HepG2 (cell line): ENCODE measurements around the gene CMPK2. TPM values are rescaled to one million over a fixed set of nuclear protein-coding genes. Genes with fewer than 3 reads are reported as not detected.

ENCODE experiments used
- ATAC-seq: fragments of 200-7000 bp; cut with Tn5 transposase; 3 replicates; pipeline ENCODE4 v1.9.1; 2020; ENCODE audit warnings: mild to moderate bottlenecking, moderate library complexity
- BruUV-seq: library from RNA; stranded (reverse); fragments of 400-500 nt; replicated peaks from 2 replicates; lab custom pipeline; 2021; lab: Mats Ljungman, UMichigan
- CTCF ChIA-PET: fragments of 300-600 bp; formaldehyde crosslinking; extraction: SDS; loops from one replicate; lab custom pipeline; 2021; ENCODE audit warnings: low total read pairs, inconsistent platforms, low intra/inter-chr PET ratio; lab: Yijun Ruan, JAX
- POLR2A ChIA-PET: fragments of 350-600 bp; sonication (Branson Sonifier 250); formaldehyde crosslinking; loops from one replicate; lab custom pipeline; 2020; ENCODE audit warnings: antibody characterized with exemption, inconsistent platforms; lab: Yijun Ruan, JAX
- DNase-seq: peaks from one replicate; pipeline ENCODE4 v3.0.0-alpha.2; 2015; ENCODE audit warnings: low spot score
- FAIRE-seq: peaks from 3 replicates; lab custom pipeline; 2011; peaks lifted over from hg19 to GRCh38; lab: Jason Lieb, UNC
- H2AFZ ChIP-seq: one replicate; pipeline ENCODE4 v1.6.1; 2011; ENCODE audit warnings: low read length, inconsistent platforms
- H3K27ac ChIP-seq: fragments of 300-600 bp; 3 replicates; pipeline ENCODE4 v1.8.0; 2011; ENCODE audit warnings: mixed run types, mild to moderate bottlenecking, mixed read lengths, low read length, inconsistent platforms; ENCODE audit not compliant: insufficient read depth; ENCODE audit errors: extremely low read length
- H3K27me3 ChIP-seq, 2 experiments: fragments of 200-600 bp in 1 of 2; 2 replicates in 1 of 2; 3 replicates in 1 of 2; pipeline versions ENCODE4 v1.6.0 to v1.8.0; 2011; ENCODE audit warnings: low read length in 2 of 2, mild to moderate bottlenecking in 2 of 2, moderate library complexity in 2 of 2, inconsistent platforms in 1 of 2; ENCODE audit not compliant: insufficient read depth in 2 of 2, control insufficient read depth in 1 of 2
- H3K36me3 ChIP-seq, 2 experiments: fragments of 200-600 bp in 1 of 2; replicated peaks in 1 of 2; 2 replicates in 1 of 2; 3 replicates in 1 of 2; pipeline versions ENCODE4 v1.5.1 to v1.8.0; 2011; ENCODE audit warnings: low read length in 2 of 2, inconsistent platforms in 1 of 2; ENCODE audit not compliant: insufficient read depth in 2 of 2, control insufficient read depth in 1 of 2
- H3K4me1 ChIP-seq: 2 replicates; pipeline ENCODE4 v1.5.1; 2012; ENCODE audit warnings: low read length, inconsistent platforms; ENCODE audit not compliant: insufficient read depth
- H3K4me2 ChIP-seq: 2 replicates; pipeline ENCODE4 v1.6.0; 2011; ENCODE audit warnings: low read depth, low read length, inconsistent platforms
- H3K4me3 ChIP-seq, 3 experiments: fragments of 200-600 bp in 1 of 3; sonication (generic), shearing (Covaris generic) in 1 of 3; replicated peaks in 1 of 3; 2 replicates each; pipeline ENCODE4 v1.5.1; 2011 to 2016; ENCODE audit warnings: low read length in 3 of 3, inconsistent platforms in 2 of 3, low read depth in 2 of 3, mild to moderate bottlenecking in 2 of 3, control low read depth in 1 of 3, mixed read lengths in 1 of 3; ENCODE audit not compliant: insufficient read depth in 1 of 3
- H3K79me2 ChIP-seq: one replicate; pipeline ENCODE4 v1.6.1; 2011; ENCODE audit warnings: low read length, inconsistent platforms; ENCODE audit not compliant: insufficient read depth
- H3K9ac ChIP-seq: 2 replicates; pipeline ENCODE4 v1.6.0; 2011; ENCODE audit warnings: mild to moderate bottlenecking, low read depth, low read length, inconsistent platforms; ENCODE audit not compliant: insufficient read depth
- H3K9me3 ChIP-seq: 2 replicates; pipeline ENCODE4 v1.5.1; 2012; ENCODE audit warnings: mild to moderate bottlenecking, low read length
- H4K20me1 ChIP-seq: 2 replicates; pipeline ENCODE4 v1.6.0; 2011; ENCODE audit warnings: inconsistent platforms, mild to moderate bottlenecking, low read length, moderate library complexity; ENCODE audit not compliant: insufficient read depth
- ATF7 ChIP-seq, 2 experiments: fragments of 450-650 bp in 1 of 2; sonication (generic) in 1 of 2; formaldehyde crosslinking in 1 of 2; IDR thresholded peaks; 2 replicates each; pipeline versions ENCODE4 v1.4.0 to v1.6.1; 2016 to 2020; ENCODE audit warnings: antibody characterized with exemption in 1 of 2, mild to moderate bottlenecking in 1 of 2, missing genetic modification reagents in 1 of 2
- MAFF ChIP-seq: IDR thresholded peaks from 2 replicates; pipeline ENCODE4 v1.6.1; 2011; ENCODE audit warnings: low read depth, low read length, improper control_type of control experiment
- MAFK ChIP-seq, 2 experiments: IDR thresholded peaks in 1 of 2; conservative IDR thresholded peaks in 1 of 2; 2 replicates each; pipeline ENCODE4 v1.6.1; 2011; ENCODE audit warnings: improper control_type of control experiment in 2 of 2, low read length in 2 of 2
- PRPF4 ChIP-seq: fragments of 200-400 bp; formaldehyde crosslinking; IDR thresholded peaks from 2 replicates; pipeline ENCODE4 v1.6.1; 2016; ENCODE audit warnings: low read length, low read depth; ENCODE audit not compliant: poor library complexity, severe bottlenecking
- SOX13 ChIP-seq, 3 experiments: fragments of 450-650 bp in 1 of 3; sonication (generic) in 1 of 3; formaldehyde crosslinking in 1 of 3; IDR thresholded peaks in 2 of 3; conservative IDR thresholded peaks in 1 of 3; 2 replicates each; pipeline versions ENCODE4 v1.5.0 to v1.6.1; 2016 to 2020; ENCODE audit warnings: antibody characterized with exemption in 1 of 3, mild to moderate bottlenecking in 1 of 3, missing compliant biosample characterization in 1 of 3, missing genetic modification reagents in 1 of 3, moderate library complexity in 1 of 3
- U2AF1 ChIP-seq: fragments of 200-400 bp; formaldehyde crosslinking; optimal IDR thresholded peaks from 2 replicates; pipeline ENCODE3; 2017; ENCODE audit warnings: mild to moderate bottlenecking, low read depth, low read length
- WGBS: methylation state at CpG from one replicate; pipeline ENCODE4 v1.1.6; 2017; ENCODE audit warnings: low lambda C conversion rate; 5-methylcytosine and 5-hydroxymethylcytosine counted together
- in situ Hi-C: cut with HindIII; loops from 2 replicates; pipeline ENCODE4 v1.10.0; 2017; ENCODE audit warnings: low pct_unique_long_range_greater_than_20kb; ENCODE audit not compliant: extremely low pct_ligation_motif_present
- intact Hi-C: fragments of 100-400 bp; cut with micrococcal nuclease; formaldehyde crosslinking; loops from one replicate; pipeline ENCODE4 v1.10.0; 2022; ENCODE audit not compliant: unreplicated experiment
- polyA plus RNA-seq, 8 experiments: library from polyadenylated mRNA; depleted of rRNA in 3 of 8; stranded (reverse) in 7 of 8; unstranded in 1 of 8; fragments of >200 nt; fragmentation: Illumina TruSeq in 4 of 8; extraction: Trizol in 4 of 8; gene quantifications; 2 replicates each; pipeline versions ENCODE4 v1.2.1 to v1.2.3, GENCODE V29; 2011 to 2016; ENCODE audit warnings: low read depth in 4 of 8, missing spikeins in 1 of 8, mixed read lengths in 1 of 8; ENCODE audit not compliant: insufficient read depth in 1 of 8
- total RNA-seq, 5 experiments: library from RNA; depleted of rRNA; stranded (reverse); fragments of >200 nt; fragmentation: Illumina TruSeq; extraction: Trizol; gene quantifications; 2 replicates each; pipeline ENCODE4 v1.2.3, GENCODE V29; 2016; ENCODE audit warnings: low read depth in 1 of 5

The CMPK2 gene
- total and polyA plus RNA-seq, 2 of the 13 experiments (the other 11 are each of a cell fraction or from before 2014, with no cell fraction given), result 0.04 to 1.0 TPM

DNA sequence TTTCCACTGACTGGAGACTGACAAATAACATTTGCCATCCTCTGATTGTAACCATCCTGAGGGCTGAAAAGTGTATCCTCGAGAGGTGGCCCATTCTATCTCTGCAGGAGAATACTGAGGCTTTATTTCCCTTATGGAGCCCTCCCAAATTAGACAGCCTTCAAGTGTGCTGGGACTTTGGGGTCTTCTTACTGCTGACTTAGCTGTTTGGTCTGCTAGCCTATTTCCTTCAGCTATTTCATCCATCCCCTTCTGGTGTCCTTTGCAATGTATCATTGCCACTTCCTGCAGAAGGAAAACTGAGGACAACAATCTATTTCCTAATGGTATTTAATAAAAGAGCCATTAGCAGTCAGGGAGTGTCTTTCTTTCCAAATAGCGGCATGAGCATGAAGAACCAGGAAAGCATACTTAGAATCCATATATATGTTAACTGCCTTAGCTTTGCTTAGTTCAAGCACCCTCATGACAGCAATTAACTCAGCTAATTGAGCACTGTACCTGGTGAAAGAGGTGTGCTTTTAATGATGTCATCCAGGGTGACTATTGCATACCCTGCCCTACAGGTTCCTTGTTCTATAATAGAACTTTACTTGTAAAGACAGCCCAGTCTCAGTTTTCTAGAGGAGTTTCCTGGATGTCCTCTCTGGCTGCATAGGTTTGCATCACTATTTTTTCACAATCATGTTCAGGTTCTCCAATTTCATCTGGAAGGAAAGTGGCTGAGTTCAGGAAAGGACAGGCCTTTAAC lies 24.0 kb downstream of the CMPK2 start:
- ChIA-PET CTCF (no interaction called here), POLR2A (no interaction called here)
- in situ Hi-C loops (no loop called here), intact Hi-C loops (no loop called here)
- Histone ChIP-seq H3K4me3 (no peak overlapping the region), H3K4me2 (no peak overlapping the region), H3K27ac (no peak overlapping the region), H3K36me3 (no peaks in the 10 kb centered on the region), H3K4me1 (no peaks in the 10 kb centered on the region), H3K79me2 (no peaks in the 10 kb centered on the region), H3K9me3 (peaks cover 60% of the 10 kb centered on the region), H4K20me1 (no peaks in the 10 kb centered on the region), H3K9ac (no peak overlapping the region), H2AFZ (no peak overlapping the region), H3K27me3 (no peaks in the 10 kb centered on the region)
- no TSS peak for BruUV-seq
- DNase-seq (no peak), ATAC-seq (no peak), FAIRE-seq (no peak)
- 0% methylated on average over 2 of the region's 2 CpGs for WGBS
- TF ChIP-seq U2AF1, result no peak
- no peak for TF ChIP-seq SOX13 (IDR thresholded peaks at IDR 0.05)
- no peak for TF ChIP-seq SOX13 (CRISPR knock-in tag; conservative IDR thresholded peaks at IDR 0.05 in 1 of 2, IDR thresholded peaks at IDR 0.05 in 1 of 2)
- TF ChIP-seq MAFK (conservative IDR thresholded peaks at IDR 0.05 in 1 of 2, IDR thresholded peaks at IDR 0.05 in 1 of 2; ENCODE audit: low read length in 2 of 2), result peak; percentile 54 to 68
- TF ChIP-seq PRPF4, result no peak
- peak; percentile 40 for TF ChIP-seq ATF7 (IDR thresholded peaks at IDR 0.05)
- no peak for TF ChIP-seq ATF7 (CRISPR knock-in tag; IDR thresholded peaks at IDR 0.05)
- peak; percentile 50; the same call in 1 of the 2 replicates for TF ChIP-seq MAFF
